Liver (tissue), 9 donors: ENCODE measurements around the gene ASPA. TPM values are rescaled to one million over a fixed set of nuclear protein-coding genes. Genes with fewer than 3 reads are reported as not detected.

Source experiments
- DNase-seq: peaks from one replicate; pipeline ENCODE4 v3.0.0-alpha.2; 2017; ENCODE audit warnings: low spot score
- H3K27ac ChIP-seq, 2 donors: one replicate each; pipeline ENCODE4 v1.7.0; 2013; ENCODE audit warnings: inconsistent platforms in 2 of 2, low read length in 2 of 2, control low read depth in 1 of 2, low read depth in 1 of 2, mild to moderate bottlenecking in 1 of 2
- H3K27me3 ChIP-seq, 4 donors: one replicate each; pipeline versions ENCODE4 v1.6.1 to v1.7.0; 2013; ENCODE audit warnings: low read length in 3 of 4, inconsistent platforms in 1 of 4, mild to moderate bottlenecking in 1 of 4, moderate library complexity in 1 of 4; ENCODE audit not compliant: control insufficient read depth in 4 of 4, insufficient read depth in 4 of 4
- H3K36me3 ChIP-seq, 4 donors: one replicate each; pipeline versions ENCODE4 v1.6.1 to v1.7.0; 2013; ENCODE audit warnings: low read length in 3 of 4, mild to moderate bottlenecking in 3 of 4, low read depth in 1 of 4, moderate library complexity in 1 of 4; ENCODE audit not compliant: control insufficient read depth in 4 of 4, insufficient read depth in 3 of 4
- H3K4me1 ChIP-seq, 4 donors: one replicate each; pipeline versions ENCODE4 v1.6.1 to v1.7.0; 2013; ENCODE audit warnings: low read length in 3 of 4, mild to moderate bottlenecking in 3 of 4, moderate library complexity in 1 of 4; ENCODE audit not compliant: control insufficient read depth in 4 of 4, insufficient read depth in 4 of 4
- H3K4me3 ChIP-seq, 3 donors: one replicate each; pipeline versions ENCODE4 v1.6.1 to v1.7.0; 2013; ENCODE audit warnings: low read length in 3 of 3, control low read depth in 1 of 3, low read depth in 1 of 3, mild to moderate bottlenecking in 1 of 3
- H3K9ac ChIP-seq, 2 donors: one replicate each; pipeline ENCODE4 v1.7.0; 2013; ENCODE audit warnings: low read length in 2 of 2, mild to moderate bottlenecking in 2 of 2, moderate library complexity in 2 of 2, control low read depth in 1 of 2, low read depth in 1 of 2
- H3K9me3 ChIP-seq, 4 donors: one replicate each; pipeline versions ENCODE4 v1.6.1 to v1.7.0; 2013; ENCODE audit warnings: low read length in 3 of 4; ENCODE audit not compliant: control insufficient read depth in 4 of 4
- ATF3 ChIP-seq: IDR thresholded peaks from 2 replicates; pipeline ENCODE4 v1.6.1; 2016; ENCODE audit warnings: antibody characterized with exemption
- CTCF ChIP-seq: fragments of 150-350 bp; IDR thresholded peaks from 2 replicates; pipeline ENCODE4 v1.5.1; 2017; ENCODE audit warnings: improper control_type of control experiment, low read depth, low read length; ENCODE audit not compliant: missing input control
- EGR1 ChIP-seq, 2 donors: IDR thresholded peaks; 2 replicates each; pipeline ENCODE4 v1.6.1; 2016 to 2018; ENCODE audit warnings: antibody characterized with exemption in 2 of 2, low read depth in 2 of 2
- FOXA1 ChIP-seq: IDR thresholded peaks from 2 replicates; pipeline ENCODE4 v1.6.1; 2016; ENCODE audit warnings: antibody characterized with exemption
- FOXA2 ChIP-seq: IDR thresholded peaks from 2 replicates; pipeline ENCODE4 v1.6.1; 2016; ENCODE audit warnings: antibody characterized with exemption
- GABPA ChIP-seq, 2 donors: IDR thresholded peaks in 1 of 2; conservative IDR thresholded peaks in 1 of 2; 2 replicates each; pipeline ENCODE4 v1.6.1; 2016; ENCODE audit warnings: antibody characterized with exemption in 2 of 2, mild to moderate bottlenecking in 1 of 2, moderate library complexity in 1 of 2
- HNF4A ChIP-seq, 2 donors: conservative IDR thresholded peaks; 2 replicates each; pipeline ENCODE4 v1.6.1; 2016; ENCODE audit warnings: antibody characterized with exemption in 2 of 2, mild to moderate bottlenecking in 2 of 2
- HNF4G ChIP-seq: IDR thresholded peaks from 2 replicates; pipeline ENCODE4 v1.6.1; 2016; ENCODE audit warnings: antibody characterized with exemption
- JUND ChIP-seq, 2 donors: IDR thresholded peaks; 2 replicates each; pipeline ENCODE4 v1.6.1; 2016; ENCODE audit warnings: antibody characterized with exemption in 2 of 2
- MAX ChIP-seq: IDR thresholded peaks from 2 replicates; pipeline ENCODE4 v1.6.1; 2016; ENCODE audit warnings: antibody characterized with exemption
- NR2F2 ChIP-seq: IDR thresholded peaks from 2 replicates; pipeline ENCODE4 v1.6.1; 2016; ENCODE audit warnings: antibody characterized with exemption
- RAD21 ChIP-seq, 2 donors: IDR thresholded peaks; 2 replicates each; pipeline ENCODE4 v1.6.1; 2016; ENCODE audit warnings: antibody characterized with exemption in 2 of 2, mild to moderate bottlenecking in 2 of 2
- REST ChIP-seq: IDR thresholded peaks from 2 replicates; pipeline ENCODE4 v1.6.1; 2016; ENCODE audit warnings: antibody characterized with exemption, mild to moderate bottlenecking
- RXRA ChIP-seq, 2 donors: IDR thresholded peaks; 2 replicates each; pipeline ENCODE4 v1.6.1; 2017 to 2018; ENCODE audit warnings: antibody characterized with exemption in 2 of 2, mild to moderate bottlenecking in 1 of 2
- SP1 ChIP-seq: IDR thresholded peaks from 2 replicates; pipeline ENCODE4 v1.6.1; 2018; ENCODE audit warnings: antibody characterized with exemption, mild to moderate bottlenecking
- TAF1 ChIP-seq: conservative IDR thresholded peaks from 2 replicates; pipeline ENCODE4 v1.6.1; 2016; ENCODE audit warnings: antibody characterized with exemption, mild to moderate bottlenecking
- YY1 ChIP-seq: IDR thresholded peaks from 2 replicates; pipeline ENCODE4 v1.6.1; 2016; ENCODE audit warnings: antibody characterized with exemption, mild to moderate bottlenecking
- ZBTB33 ChIP-seq: IDR thresholded peaks from 2 replicates; pipeline ENCODE4 v1.6.1; 2016; ENCODE audit warnings: antibody characterized with exemption
- WGBS: extraction: QIAGEN DNeasy Blood & Tissue Kit; methylation state at CpG from one replicate; pipeline ENCODE4 v1.1.7; 2013; 5-methylcytosine and 5-hydroxymethylcytosine counted together
- polyA plus RNA-seq, 2 donors: library from polyadenylated mRNA; stranded (reverse) in 1 of 2; unstranded in 1 of 2; fragments of 200-250 nt in 1 of 2; fragments of >200 nt in 1 of 2; fragmentation: Nextera tagmentation in 1 of 2; extraction: Ambion mirVana in 1 of 2; gene quantifications; one replicate each; pipeline versions ENCODE4 v1.2.1 to v1.2.3, GENCODE V29; 2013 to 2015
- total RNA-seq, 2 donors: library from RNA; depleted of rRNA; stranded (reverse); fragments of >200 nt; gene quantifications; one replicate each; pipeline ENCODE4 v1.2.3, GENCODE V29; 2014
- donor health status: healthy.
- donor health status: healthy.
- donor health status: healthy.
- donor health status: healthy.
- donor health status: healthy.

The ASPA gene
- total and polyA plus RNA-seq, 4 donors: 0.89 to 4.7 (median 1.9) TPM

- TF ChIP-seq ATF3 (no peak), HNF4A (conservative IDR thresholded peaks at IDR 0.05) (no peak)
Measured at GRCh38 chr17:3472137-3472536, 3.7 kb upstream of the ASPA start (continued).

- Histone ChIP-seq H3K27me3 (no peaks in the 10 kb centered on the region), H3K4me3 (peak overlapping the region in 1 of 3 donors; percentile 17), H3K36me3 (no peaks in the 10 kb centered on the region), H3K27ac (peak overlapping the region; percentile 89 to 97), H3K4me1 (peaks cover 0 to 30% (median 11%) of the 10 kb centered on the region in 4 donors), H3K9me3 (peaks cover 0 to 1% (median 0%) of the 10 kb centered on the region in 4 donors), H3K9ac (peak overlapping the region; percentile 77 to 94)
- WGBS: 9% methylated on average over 3 of the region's 3 CpGs
- DNase-seq: no peak
- peak in 1 of 2 donors; percentile 67 for TF ChIP-seq EGR1 (IDR thresholded peaks at IDR 0.05; ENCODE audit: low read depth in 2 of 2)
- peak; percentile 85 for TF ChIP-seq ZBTB33
- TF ChIP-seq YY1: peak; percentile 70
- TF ChIP-seq JUND (IDR thresholded peaks at IDR 0.05): peak in 1 of 2 donors; percentile 76
- TF ChIP-seq TAF1: no peak
- peak; percentile 93 for TF ChIP-seq FOXA2
- peak; percentile 52 for TF ChIP-seq HNF4G
- TF ChIP-seq CTCF: no peak
- TF ChIP-seq RAD21 (IDR thresholded peaks at IDR 0.05): peak; percentile 48 to 59
- peak; percentile 68 to 90 for TF ChIP-seq HNF4A (conservative IDR thresholded peaks at IDR 0.05)
- peak in 1 of 2 donors; percentile 62 for TF ChIP-seq GABPA (IDR thresholded peaks at IDR 0.05 in 1 of 2, conservative IDR thresholded peaks at IDR 0.05 in 1 of 2)
- TF ChIP-seq NR2F2: peak; percentile 33
- peak; percentile 80 for TF ChIP-seq FOXA1
- TF ChIP-seq ATF3: peak; percentile 83
- peak; percentile 84 to 93 for TF ChIP-seq RXRA (IDR thresholded peaks at IDR 0.05)
- peak; percentile 64 for TF ChIP-seq REST
- peak; percentile 87 for TF ChIP-seq MAX
- peak; percentile 98 for TF ChIP-seq SP1
Measured at GRCh38 chr17:3474212-3474611, 1.6 kb upstream of the ASPA start.
